ENCODE data around the gene VAX1. TPM values are rescaled to one million over a fixed set of nuclear protein-coding genes. Genes with fewer than 3 reads are reported as not detected.

Gene VAX1
- total and polyA plus RNA-seq, 2 donors (not counting 1 experiment from before 2014, with no cell fraction given): not detected

DNA sequence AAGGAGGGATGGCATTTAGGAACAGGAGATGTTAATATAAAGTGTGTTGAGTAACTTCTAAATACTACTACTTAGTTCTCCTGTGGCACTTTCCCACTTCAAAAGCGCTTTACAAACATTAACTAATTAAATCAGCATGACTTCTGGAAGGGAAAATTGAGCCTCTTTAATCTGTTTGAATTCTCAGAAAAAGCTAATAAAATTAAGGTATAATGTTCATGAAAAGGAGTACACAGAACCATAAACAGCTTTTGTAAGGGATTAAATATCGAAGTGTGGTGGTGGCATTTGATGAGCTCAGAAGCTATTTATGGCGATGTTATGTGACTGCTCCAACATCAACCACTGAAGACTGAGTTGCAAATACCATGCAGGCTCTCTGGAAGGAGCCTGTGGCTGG, 10.2 kb upstream of the VAX1 start:
- no peak for TF ChIP-seq EZH2 (IDR thresholded peaks at IDR 0.05; ENCODE audit: low read length, missing control alignments)
- TF ChIP-seq, protein P1, sequence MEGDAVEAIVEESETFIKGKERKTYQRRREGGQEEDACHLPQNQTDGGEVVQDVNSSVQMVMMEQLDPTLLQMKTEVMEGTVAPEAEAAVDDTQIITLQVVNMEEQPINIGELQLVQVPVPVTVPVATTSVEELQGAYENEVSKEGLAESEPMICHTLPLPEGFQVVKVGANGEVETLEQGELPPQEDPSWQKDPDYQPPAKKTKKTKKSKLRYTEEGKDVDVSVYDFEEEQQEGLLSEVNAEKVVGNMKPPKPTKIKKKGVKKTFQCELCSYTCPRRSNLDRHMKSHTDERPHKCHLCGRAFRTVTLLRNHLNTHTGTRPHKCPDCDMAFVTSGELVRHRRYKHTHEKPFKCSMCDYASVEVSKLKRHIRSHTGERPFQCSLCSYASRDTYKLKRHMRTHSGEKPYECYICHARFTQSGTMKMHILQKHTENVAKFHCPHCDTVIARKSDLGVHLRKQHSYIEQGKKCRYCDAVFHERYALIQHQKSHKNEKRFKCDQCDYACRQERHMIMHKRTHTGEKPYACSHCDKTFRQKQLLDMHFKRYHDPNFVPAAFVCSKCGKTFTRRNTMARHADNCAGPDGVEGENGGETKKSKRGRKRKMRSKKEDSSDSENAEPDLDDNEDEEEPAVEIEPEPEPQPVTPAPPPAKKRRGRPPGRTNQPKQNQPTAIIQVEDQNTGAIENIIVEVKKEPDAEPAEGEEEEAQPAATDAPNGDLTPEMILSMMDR (conservative IDR thresholded peaks at IDR 0.05 in 1 of 2, IDR thresholded peaks at IDR 0.05 in 1 of 2; ENCODE audit: low read depth in 1 of 2, low read length in 2 of 2): no peak
- no peak overlapping the region for H3K4me2 ChIP-seq (ENCODE audit: extremely low read depth, insufficient read depth, low read length)
- no peak overlapping the region for H3K27ac ChIP-seq (ENCODE audit: insufficient read depth, low read length)
- H2AFZ ChIP-seq (ENCODE audit: low read length): no peak overlapping the region
- no peak for DNase-seq (ENCODE audit: low read depth in 2 of 2)
- no peaks in the 10 kb centered on the region for H3K9me3 ChIP-seq (ENCODE audit: control insufficient read depth, insufficient read depth, low read depth, low read length)
- H3K9ac ChIP-seq (ENCODE audit: insufficient read depth, low read length): no peak overlapping the region
- no peaks in the 10 kb centered on the region for H4K20me1 ChIP-seq (ENCODE audit: control insufficient read depth, extremely low read depth, insufficient read depth, low read length)
- no peaks in the 10 kb centered on the region for H3K27me3 ChIP-seq (ENCODE audit: control insufficient read depth, insufficient read depth, low read length)
- H3K4me3 ChIP-seq (replicated peaks in 1 of 4; ENCODE audit: control extremely low read depth in 1 of 4, insufficient read depth in 1 of 4, low read depth in 3 of 4, low read length in 4 of 4): no peak overlapping the region
- no peaks in the 10 kb centered on the region for H3K36me3 ChIP-seq (ENCODE audit: control insufficient read depth, insufficient read depth, low read length)
- no peaks in the 10 kb centered on the region for H3K79me2 ChIP-seq (ENCODE audit: control insufficient read depth, insufficient read depth, low read length)
- no peaks in the 10 kb centered on the region for H3K4me1 ChIP-seq (ENCODE audit: control insufficient read depth, extremely low read depth, insufficient read depth, low read length)

DNA sequence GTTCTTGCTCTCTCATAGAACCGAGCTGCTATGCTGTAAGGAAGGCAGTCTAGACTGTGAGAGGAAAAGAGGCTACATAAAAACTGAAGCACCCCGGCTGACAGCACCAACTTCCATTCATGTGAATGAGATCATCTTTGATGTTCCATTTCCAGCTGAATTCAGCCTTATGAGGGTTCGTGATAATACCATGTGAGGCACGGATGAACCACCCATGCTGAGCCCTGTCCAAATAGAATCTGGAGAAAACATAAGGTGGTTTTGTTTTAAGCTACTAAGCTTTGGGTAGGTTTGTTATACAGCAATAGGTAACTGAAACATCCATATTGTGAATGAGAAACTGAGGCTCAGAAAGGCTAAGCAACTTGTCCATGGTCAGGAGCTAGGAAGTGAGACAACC, 6.9 kb upstream of the VAX1 start:
- Histone ChIP-seq H3K79me2 (ENCODE audit: control insufficient read depth, insufficient read depth, low read length) (no peaks in the 10 kb centered on the region), H3K27me3 (ENCODE audit: control insufficient read depth, insufficient read depth, low read length) (peaks cover 9% of the 10 kb centered on the region), H3K4me1 (ENCODE audit: control insufficient read depth, extremely low read depth, insufficient read depth, low read length) (no peaks in the 10 kb centered on the region), H3K9me3 (ENCODE audit: control insufficient read depth, insufficient read depth, low read depth, low read length) (no peaks in the 10 kb centered on the region), H4K20me1 (ENCODE audit: control insufficient read depth, extremely low read depth, insufficient read depth, low read length) (no peaks in the 10 kb centered on the region), H3K36me3 (ENCODE audit: control insufficient read depth, insufficient read depth, low read length) (no peaks in the 10 kb centered on the region), H3K4me3 (replicated peaks in 1 of 4; ENCODE audit: control extremely low read depth in 1 of 4, insufficient read depth in 1 of 4, low read depth in 3 of 4, low read length in 4 of 4) (no peak overlapping the region), H3K9ac (ENCODE audit: insufficient read depth, low read length) (no peak overlapping the region), H3K4me2 (ENCODE audit: extremely low read depth, insufficient read depth, low read length) (no peak overlapping the region), H2AFZ (ENCODE audit: low read length) (no peak overlapping the region), H3K27ac (ENCODE audit: insufficient read depth, low read length) (no peak overlapping the region)
- no peak for DNase-seq (ENCODE audit: low read depth in 2 of 2)
- TF ChIP-seq, protein P1 (conservative IDR thresholded peaks at IDR 0.05 in 1 of 2, IDR thresholded peaks at IDR 0.05 in 1 of 2; ENCODE audit: low read depth in 1 of 2, low read length in 2 of 2): no peak
- TF ChIP-seq EZH2 (IDR thresholded peaks at IDR 0.05; ENCODE audit: low read length, missing control alignments): no peak

DNA sequence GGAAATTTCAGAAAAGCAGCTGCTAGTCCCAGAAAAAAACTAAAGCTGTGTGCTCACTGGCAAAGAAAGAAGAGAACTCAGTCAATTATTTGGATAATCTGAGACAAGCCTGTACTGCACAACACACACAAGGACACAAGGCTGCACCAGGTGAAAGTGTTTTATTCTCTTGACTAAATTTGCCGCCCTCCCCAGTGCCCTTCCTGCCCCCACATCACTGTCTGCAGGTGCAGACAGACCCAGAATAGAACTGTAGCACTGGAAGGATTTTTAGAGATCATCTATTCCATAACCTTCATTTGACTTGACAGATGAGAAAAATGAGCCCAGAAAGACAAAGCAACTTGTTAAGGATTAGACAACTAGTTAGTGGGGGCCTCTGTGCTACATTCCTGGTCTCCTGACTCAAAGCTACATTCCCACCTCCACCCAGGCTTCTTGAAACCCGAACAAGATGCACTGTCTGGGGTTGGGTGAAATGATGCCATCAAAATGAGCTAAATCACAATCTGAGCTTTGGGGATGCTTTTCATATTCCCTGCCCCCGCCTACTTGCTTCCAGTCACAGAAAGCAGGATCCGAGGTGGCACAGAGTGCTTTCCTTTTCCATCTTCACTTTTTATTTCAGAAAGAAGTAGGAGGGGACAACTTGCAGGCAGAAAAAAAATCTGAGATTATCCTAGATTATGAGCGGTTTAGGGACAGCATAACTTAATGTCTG, 5.2 kb upstream of the VAX1 start:
- Histone ChIP-seq H3K27me3 (ENCODE audit: control insufficient read depth, insufficient read depth, low read length) (peaks cover 22% of the 10 kb centered on the region), H3K79me2 (ENCODE audit: control insufficient read depth, insufficient read depth, low read length) (no peaks in the 10 kb centered on the region), H4K20me1 (ENCODE audit: control insufficient read depth, extremely low read depth, insufficient read depth, low read length) (no peaks in the 10 kb centered on the region), H3K27ac (ENCODE audit: insufficient read depth, low read length) (no peak overlapping the region), H3K9ac (ENCODE audit: insufficient read depth, low read length) (no peak overlapping the region), H2AFZ (ENCODE audit: low read length) (no peak overlapping the region), H3K36me3 (ENCODE audit: control insufficient read depth, insufficient read depth, low read length) (no peaks in the 10 kb centered on the region), H3K4me3 (replicated peaks in 1 of 4; ENCODE audit: control extremely low read depth in 1 of 4, insufficient read depth in 1 of 4, low read depth in 3 of 4, low read length in 4 of 4) (no peak overlapping the region), H3K4me2 (ENCODE audit: extremely low read depth, insufficient read depth, low read length) (no peak overlapping the region), H3K9me3 (ENCODE audit: control insufficient read depth, insufficient read depth, low read depth, low read length) (no peaks in the 10 kb centered on the region), H3K4me1 (ENCODE audit: control insufficient read depth, extremely low read depth, insufficient read depth, low read length) (no peaks in the 10 kb centered on the region)
- no peak for TF ChIP-seq EZH2 (IDR thresholded peaks at IDR 0.05; ENCODE audit: low read length, missing control alignments)
- TF ChIP-seq, protein P1 (conservative IDR thresholded peaks at IDR 0.05 in 1 of 2, IDR thresholded peaks at IDR 0.05 in 1 of 2; ENCODE audit: low read depth in 1 of 2, low read length in 2 of 2): no peak
- DNase-seq (ENCODE audit: low read depth in 2 of 2): no peak

Data from fibroblast of lung (primary cell).